Loucy (cell line): ENCODE results near the gene UNC80.

Experiments
- EZH2phosphoT487 ChIP-seq: fragments of 200-600 bp; IDR thresholded peaks from 2 replicates; pipeline ENCODE4 v1.6.1; 2018; ENCODE audit warnings: antibody characterized with exemption, mild to moderate bottlenecking, moderate library complexity, borderline replicate concordance
- TF ChIP-seq, protein P1 (sequence below): fragments of 200-600 bp; sonication (generic); conservative IDR thresholded peaks from 2 replicates; pipeline ENCODE4 v1.5.1; 2014; ENCODE audit warnings: mild to moderate bottlenecking, antibody characterized with exemption, low read length

- TF ChIP-seq, protein P1, sequence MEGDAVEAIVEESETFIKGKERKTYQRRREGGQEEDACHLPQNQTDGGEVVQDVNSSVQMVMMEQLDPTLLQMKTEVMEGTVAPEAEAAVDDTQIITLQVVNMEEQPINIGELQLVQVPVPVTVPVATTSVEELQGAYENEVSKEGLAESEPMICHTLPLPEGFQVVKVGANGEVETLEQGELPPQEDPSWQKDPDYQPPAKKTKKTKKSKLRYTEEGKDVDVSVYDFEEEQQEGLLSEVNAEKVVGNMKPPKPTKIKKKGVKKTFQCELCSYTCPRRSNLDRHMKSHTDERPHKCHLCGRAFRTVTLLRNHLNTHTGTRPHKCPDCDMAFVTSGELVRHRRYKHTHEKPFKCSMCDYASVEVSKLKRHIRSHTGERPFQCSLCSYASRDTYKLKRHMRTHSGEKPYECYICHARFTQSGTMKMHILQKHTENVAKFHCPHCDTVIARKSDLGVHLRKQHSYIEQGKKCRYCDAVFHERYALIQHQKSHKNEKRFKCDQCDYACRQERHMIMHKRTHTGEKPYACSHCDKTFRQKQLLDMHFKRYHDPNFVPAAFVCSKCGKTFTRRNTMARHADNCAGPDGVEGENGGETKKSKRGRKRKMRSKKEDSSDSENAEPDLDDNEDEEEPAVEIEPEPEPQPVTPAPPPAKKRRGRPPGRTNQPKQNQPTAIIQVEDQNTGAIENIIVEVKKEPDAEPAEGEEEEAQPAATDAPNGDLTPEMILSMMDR = no peak
- no peak for TF ChIP-seq EZH2phosphoT487
These were observed 172.1 kb downstream of the UNC80 start for GRCh38 chr2:209943776-209944175.
